Stimulated activated CD8-positive, alpha-beta memory T cell treated with anti-CD3 and anti-CD28 coated beads, Interleukin-12 subunit alpha, Interleukin-12 subunit beta, amount 100 ng/mL, for 24 hours (primary cell): ENCODE data around the gene ATAD3A.
"Not testable (repeated sequence)": the region's sequence is repeated elsewhere in the genome, so short reads cannot be mapped to it uniquely, and the experiment has no call there.

Experiments used
- DNase-seq: peaks from one replicate; pipeline ENCODE4 v3.0.0-alpha.2; 2020; ENCODE audit errors: extremely low read depth

ATAD3A gene

GRCh38 chr1:1523226-1523625, 11.3 kb downstream of the ATAD3A start:
- not testable (repeated sequence) for DNase-seq

GRCh38 chr1:1523651-1524050, 11.7 kb downstream of the ATAD3A start:
- DNase-seq, result not testable (repeated sequence)

GRCh38 chr1:1524750-1525383, 12.9 kb downstream of the ATAD3A start:
- not testable (repeated sequence) for DNase-seq

GRCh38 chr1:1526476-1526875, 14.5 kb downstream of the ATAD3A start:
- not testable (repeated sequence) for DNase-seq

- DNase-seq, result no peak
These were observed 15.3 kb downstream of the ATAD3A start for GRCh38 chr1:1527092-1527816.

- DNase-seq, result no peak
These were observed 16.6 kb downstream of the ATAD3A start for GRCh38 chr1:1528301-1529267.

GRCh38 chr1:1529321-1529720, 17.4 kb downstream of the ATAD3A start:
- DNase-seq, result no peak

- DNase-seq, result no peak
These were observed 18.0 kb downstream of the ATAD3A start for GRCh38 chr1:1529936-1530335.

- DNase-seq, result no peak
These were observed 20.0 kb downstream of the ATAD3A start for GRCh38 chr1:1531947-1532346.

GRCh38 chr1:1533176-1533893, 21.4 kb downstream of the ATAD3A start:
- DNase-seq, result not testable (repeated sequence)

- not testable (repeated sequence) for DNase-seq
These were observed 21.9 kb downstream of the ATAD3A start for GRCh38 chr1:1533894-1534291.

- DNase-seq, result no peak
These were observed 22.6 kb downstream of the ATAD3A start for GRCh38 chr1:1534401-1535154.

- DNase-seq, result no peak
These were observed 23.4 kb downstream of the ATAD3A start for GRCh38 chr1:1535201-1536018.

GRCh38 chr1:1536019-1536937, 24.3 kb downstream of the ATAD3A start:
- no peak for DNase-seq

GRCh38 chr1:1536938-1537546, 25.1 kb downstream of the ATAD3A start:
- DNase-seq, result no peak

GRCh38 chr1:1537626-1538250, 25.8 kb downstream of the ATAD3A start:
- no peak for DNase-seq

GRCh38 chr1:1538334-1538733, 26.4 kb downstream of the ATAD3A start:
- DNase-seq, result no peak

GRCh38 chr1:1538989-1539309, 27.0 kb downstream of the ATAD3A start:
- no peak for DNase-seq
